Nephron (organoid): ENCODE results near the gene CHP1.
"Not testable (repeated sequence)": the region's sequence is repeated elsewhere in the genome, so short reads cannot be mapped to it uniquely, and the experiment has no call there.

ENCODE experiments used
- H3K27ac Mint-ChIP-seq, 3 experiments: 2 replicates each; pipeline ENCODE4 v1.8.0; 2020; ENCODE audit warnings: mixed read lengths in 3 of 3, mild to moderate bottlenecking in 2 of 3, moderate library complexity in 1 of 3
- H3K27me3 Mint-ChIP-seq: 2 replicates; pipeline ENCODE4 v1.8.0; 2021; ENCODE audit warnings: low read depth, mild to moderate bottlenecking, moderate library complexity, mixed read lengths
- H3K36me3 Mint-ChIP-seq: 2 replicates; pipeline ENCODE4 v1.8.0; 2020; ENCODE audit warnings: low read depth, mixed read lengths
- H3K4me1 Mint-ChIP-seq: 2 replicates; pipeline ENCODE4 v1.8.0; 2020; ENCODE audit warnings: mixed read lengths
- H3K4me3 Mint-ChIP-seq, 3 experiments: 2 replicates each; pipeline ENCODE4 v1.8.0; 2020; ENCODE audit warnings: mild to moderate bottlenecking in 3 of 3, mixed read lengths in 3 of 3, moderate library complexity in 2 of 3
- H3K9me3 Mint-ChIP-seq: 2 replicates; pipeline ENCODE4 v1.8.0; 2020; ENCODE audit warnings: mixed read lengths
- CTCF ChIP-seq, 3 experiments: fragments of 200-600 bp; sonication (generic); IDR thresholded peaks; one replicate each; pipeline ENCODE4 v1.5.0; 2021; ENCODE audit warnings: antibody characterized with exemption in 3 of 3; ENCODE audit not compliant: unreplicated experiment in 3 of 3

CHP1 gene

GRCh38 chr15:41291065-41291631, 60.1 kb downstream of the CHP1 start:
- Mint-ChIP-seq H3K36me3 (peaks cover 48% of the 10 kb centered on the region), H3K27ac (no peak overlapping the region), H3K4me1 (no peaks in the 10 kb centered on the region), H3K4me3 (no peak overlapping the region), H3K9me3 (no peaks in the 10 kb centered on the region), H3K27me3 (no peaks in the 10 kb centered on the region)
- TF ChIP-seq CTCF (IDR thresholded peaks at IDR 0.05; ENCODE audit: unreplicated experiment in 3 of 3) = no peak

GRCh38 chr15:41292521-41292920, 61.5 kb downstream of the CHP1 start:
- Mint-ChIP-seq H3K36me3 (peaks cover 39% of the 10 kb centered on the region), H3K27ac (no peak overlapping the region), H3K9me3 (no peaks in the 10 kb centered on the region), H3K4me3 (no peak overlapping the region), H3K4me1 (no peaks in the 10 kb centered on the region), H3K27me3 (no peaks in the 10 kb centered on the region)
- no peak for TF ChIP-seq CTCF (IDR thresholded peaks at IDR 0.05; ENCODE audit: unreplicated experiment in 3 of 3)

- H3K4me1 Mint-ChIP-seq, H3K4me3 Mint-ChIP-seq, H3K9me3 Mint-ChIP-seq, H3K27me3 Mint-ChIP-seq, H3K27ac Mint-ChIP-seq: not testable (repeated sequence)
- peaks cover 31% of the 10 kb centered on the region for H3K36me3 Mint-ChIP-seq
Measured at GRCh38 chr15:41301139-41301538, 70.1 kb downstream of the CHP1 start.

- H3K4me1 Mint-ChIP-seq = no peaks in the 10 kb centered on the region
- H3K27ac Mint-ChIP-seq = no peak overlapping the region
- no peak overlapping the region for H3K4me3 Mint-ChIP-seq
- TF ChIP-seq CTCF (IDR thresholded peaks at IDR 0.05; ENCODE audit: unreplicated experiment in 3 of 3) = no peak
- peaks cover 30% of the 10 kb centered on the region for H3K36me3 Mint-ChIP-seq
- no peaks in the 10 kb centered on the region for H3K27me3 Mint-ChIP-seq
- H3K9me3 Mint-ChIP-seq = no peaks in the 10 kb centered on the region
Measured at GRCh38 chr15:41301587-41301986, 70.5 kb downstream of the CHP1 start.

- H3K4me3 Mint-ChIP-seq = no peak overlapping the region
- no peaks in the 10 kb centered on the region for H3K9me3 Mint-ChIP-seq
- H3K36me3 Mint-ChIP-seq = peaks cover 21% of the 10 kb centered on the region
- no peak for TF ChIP-seq CTCF (IDR thresholded peaks at IDR 0.05; ENCODE audit: unreplicated experiment in 3 of 3)
- H3K4me1 Mint-ChIP-seq = no peaks in the 10 kb centered on the region
- H3K27ac Mint-ChIP-seq = no peak overlapping the region
- no peaks in the 10 kb centered on the region for H3K27me3 Mint-ChIP-seq
Measured at GRCh38 chr15:41304149-41304770, 73.2 kb downstream of the CHP1 start.

- no peaks in the 10 kb centered on the region for H3K9me3 Mint-ChIP-seq
- no peaks in the 10 kb centered on the region for H3K36me3 Mint-ChIP-seq
- peaks cover 4% of the 10 kb centered on the region for H3K4me1 Mint-ChIP-seq
- no peaks in the 10 kb centered on the region for H3K27me3 Mint-ChIP-seq
- H3K4me3 Mint-ChIP-seq = no peak overlapping the region
- TF ChIP-seq CTCF (IDR thresholded peaks at IDR 0.05; ENCODE audit: unreplicated experiment in 3 of 3) = no peak
- no peak overlapping the region for H3K27ac Mint-ChIP-seq
Measured at GRCh38 chr15:41307679-41308078, 76.6 kb downstream of the CHP1 start.
